Measurements from ENCODE around the gene ZNF544. TPM values are rescaled to one million over a fixed set of nuclear protein-coding genes. Genes with fewer than 3 reads are reported as not detected.

ZNF544 gene
- 25.2 and 25.7 TPM in 2 replicates for total RNA-seq
- long read RNA-seq, transcript ZNF544-213 (7 exons, 3,587 nt) = major isoform, 46 of 110 reads
- long read RNA-seq, partial matches to known transcripts = 8 of 110 reads
- long read RNA-seq, other reads (novel, unspliced or antisense) = 53 of 110 reads

DNA sequence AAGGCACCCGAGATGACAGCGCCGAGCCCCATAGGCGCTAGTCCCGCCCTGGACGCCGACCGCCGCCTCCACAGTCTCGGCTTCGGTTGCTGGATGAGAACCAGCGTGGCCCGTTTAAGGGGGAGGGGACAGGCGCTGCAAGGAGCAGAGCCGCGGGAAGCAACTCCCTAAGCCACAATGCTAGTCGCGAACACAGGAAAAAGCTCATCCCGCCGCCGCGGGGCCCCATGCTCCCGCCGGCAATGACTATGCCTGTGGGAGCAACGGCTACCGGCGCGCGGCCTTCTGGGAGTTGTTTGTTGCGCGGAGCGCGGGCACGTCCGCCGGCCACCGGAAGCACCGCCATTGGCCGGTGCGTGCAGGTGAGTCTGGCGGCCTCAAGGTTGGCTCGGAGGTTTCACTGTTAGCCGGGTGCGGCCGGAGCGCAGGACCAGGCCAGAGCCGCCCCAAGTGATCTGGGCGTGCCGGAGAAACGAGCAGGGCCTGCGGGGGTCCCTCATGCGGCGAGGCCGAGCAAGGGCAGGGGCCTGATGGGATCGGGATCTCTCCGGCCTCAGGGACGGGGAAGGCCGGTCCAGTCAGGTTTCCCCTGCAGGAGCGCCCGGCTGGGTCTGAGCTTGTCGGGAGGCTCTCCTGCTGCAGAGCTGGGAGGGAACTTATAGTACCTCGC is at the start of gene ZNF544:
Gene ZNF544 (plus strand): TSS at position 330 of the 670 bp plus-strand sequence. CDS start 15,110 bp downstream, outside the sequence.
- H3K4me1 Mint-ChIP-seq (ENCODE audit: unreplicated experiment) = peaks cover 19% of the 10 kb centered on the region
- H3K27ac Mint-ChIP-seq (ENCODE audit: unreplicated experiment) = peak within 1 kb of the TSS; percentile 94
- peak; percentile 89 for DNase-seq (ENCODE audit: extremely low spot score, unreplicated experiment)
- peaks cover 56% of the 10 kb centered on the region for H3K36me3 Mint-ChIP-seq (ENCODE audit: unreplicated experiment)
- H3K4me3 Mint-ChIP-seq (ENCODE audit: unreplicated experiment) = peak within 1 kb of the TSS; percentile 92
- H3K27me3 Mint-ChIP-seq (ENCODE audit: unreplicated experiment) = no peaks in the 10 kb centered on the region
- peaks cover 27% of the 10 kb centered on the region for H3K9me3 Mint-ChIP-seq (ENCODE audit: unreplicated experiment)
- TF ChIP-seq CTCF (IDR thresholded peaks at IDR 0.05) = peak; percentile 35

GRCh38 chr19:58181902-58182576 is 46.7 kb upstream of the ZNF544 start:
- Mint-ChIP-seq H3K27me3 (ENCODE audit: unreplicated experiment) (no peaks in the 10 kb centered on the region), H3K4me1 (ENCODE audit: unreplicated experiment) (peaks cover 13% of the 10 kb centered on the region), H3K36me3 (ENCODE audit: unreplicated experiment) (peaks cover 72% of the 10 kb centered on the region), H3K9me3 (ENCODE audit: unreplicated experiment) (peaks cover 16% of the 10 kb centered on the region), H3K27ac (ENCODE audit: unreplicated experiment) (peak overlapping the region; percentile 100), H3K4me3 (ENCODE audit: unreplicated experiment) (peak overlapping the region; percentile 89)
- no peak for DNase-seq (ENCODE audit: extremely low spot score, unreplicated experiment)
- peak; percentile 32 for TF ChIP-seq CTCF (IDR thresholded peaks at IDR 0.05)

GRCh38 chr19:58182577-58182988 is 46.1 kb upstream of the ZNF544 start:
- Mint-ChIP-seq H3K9me3 (ENCODE audit: unreplicated experiment) (peaks cover 16% of the 10 kb centered on the region), H3K27me3 (ENCODE audit: unreplicated experiment) (no peaks in the 10 kb centered on the region)

GRCh38 chr19:58182989-58183816 is 45.5 kb upstream of the ZNF544 start, which contains the start of gene ZNF274:
ZNF274 (plus strand) TSS chr19:58183061; CDS start chr19:58183966, 905 bp downstream.
- H3K27ac Mint-ChIP-seq (ENCODE audit: unreplicated experiment) = peak within 1 kb of the TSS; percentile 100
- H3K9me3 Mint-ChIP-seq (ENCODE audit: unreplicated experiment) = peaks cover 16% of the 10 kb centered on the region
- no peak for TF ChIP-seq CTCF (IDR thresholded peaks at IDR 0.05)
- H3K4me1 Mint-ChIP-seq (ENCODE audit: unreplicated experiment) = peaks cover 13% of the 10 kb centered on the region
- peak within 1 kb of the TSS; percentile 89 for H3K4me3 Mint-ChIP-seq (ENCODE audit: unreplicated experiment)
- peaks cover 73% of the 10 kb centered on the region for H3K36me3 Mint-ChIP-seq (ENCODE audit: unreplicated experiment)
- H3K27me3 Mint-ChIP-seq (ENCODE audit: unreplicated experiment) = no peaks in the 10 kb centered on the region
- peak; percentile 97 for DNase-seq (ENCODE audit: extremely low spot score, unreplicated experiment)

More at GRCh38 chr19:58182577-58182988, 46.1 kb upstream of the ZNF544 start:
- no peak for DNase-seq (ENCODE audit: extremely low spot score, unreplicated experiment)
- Mint-ChIP-seq H3K4me3 (ENCODE audit: unreplicated experiment) (peak overlapping the region; percentile 89), H3K4me1 (ENCODE audit: unreplicated experiment) (peaks cover 13% of the 10 kb centered on the region), H3K36me3 (ENCODE audit: unreplicated experiment) (peaks cover 73% of the 10 kb centered on the region), H3K27ac (ENCODE audit: unreplicated experiment) (peak overlapping the region; percentile 100)
- no peak for TF ChIP-seq CTCF (IDR thresholded peaks at IDR 0.05)

Data from osteocyte (in vitro differentiated cells).